ENCODE measurements around the gene WDR20. TPM values are rescaled to one million over a fixed set of nuclear protein-coding genes. Genes with fewer than 3 reads are reported as not detected.
"Not testable (repeated sequence)": the region's sequence is repeated elsewhere in the genome, so short reads cannot be mapped to it uniquely, and the experiment has no call there.

WDR20 gene
- total and polyA plus RNA-seq, 2 donors (not counting 1 experiment from before 2014, with no cell fraction given): 12.4 to 64.0 TPM

- no peak overlapping the region for H2AFZ ChIP-seq (ENCODE audit: insufficient read depth, low read depth, low read length, poor library complexity, severe bottlenecking)
- no peak overlapping the region for H3K4me3 ChIP-seq (ENCODE audit: control extremely low read depth in 1 of 5, extremely low read depth in 1 of 5, insufficient read depth in 1 of 5, low read depth in 2 of 5, low read length in 4 of 5)
- peaks cover 99% of the 10 kb centered on the region for H3K79me2 ChIP-seq (ENCODE audit: control insufficient read depth, insufficient read depth, low read length)
- no peaks in the 10 kb centered on the region for H3K9me3 Mint-ChIP-seq (ENCODE audit: insufficient read depth)
- H3K4me1 ChIP-seq (ENCODE audit: control insufficient read depth in 2 of 2, insufficient read depth in 2 of 2, low read length in 2 of 2): no peaks in the 10 kb centered on the region
- H3K4me1 Mint-ChIP-seq: peaks cover 31% of the 10 kb centered on the region
- H3K36me3 ChIP-seq (replicated peaks in 1 of 2; ENCODE audit: control extremely low read depth in 1 of 2, control insufficient read depth in 1 of 2, extremely low read depth in 1 of 2, insufficient read depth in 2 of 2, low read length in 1 of 2): peaks cover 4 to 30% of the 10 kb centered on the region in 2 experiments
- H3K27me3 ChIP-seq (replicated peaks in 1 of 4; ENCODE audit: control extremely low read depth in 1 of 4, control insufficient read depth in 3 of 4, insufficient read depth in 4 of 4, low read length in 3 of 4): no peaks in the 10 kb centered on the region
- DNase-seq (no peak), ATAC-seq (ENCODE audit: low read depth) (no peak)
- H3K27ac ChIP-seq (ENCODE audit: low read length in 2 of 2): no peak overlapping the region
- no peaks in the 10 kb centered on the region for H3K27me3 Mint-ChIP-seq
- CTCF ChIA-PET: no interaction called here
- H3K27ac Mint-ChIP-seq: no peak overlapping the region
- H3K4me2 ChIP-seq (replicated peaks; ENCODE audit: low read depth, low read length, poor library complexity, severe bottlenecking): no peak overlapping the region
- H4K20me1 ChIP-seq (ENCODE audit: control insufficient read depth, insufficient read depth, low read length, poor library complexity, severe bottlenecking): peaks cover 100% of the 10 kb centered on the region
- H3K4me3 Mint-ChIP-seq: no peak overlapping the region
- intact Hi-C loops (cut with micrococcal nuclease): no loop called here
- no peak overlapping the region for H3K9ac ChIP-seq (ENCODE audit: low read length)
- POLR2A ChIA-PET: no interaction called here
- TF ChIP-seq CTCF (IDR thresholded peaks at IDR 0.05) (no peak), EZH2 (IDR thresholded peaks at IDR 0.05; ENCODE audit: borderline replicate concordance, insufficient read depth, low read depth, low read length, poor library complexity, severe bottlenecking) (no peak)
- H3K9me3 ChIP-seq (ENCODE audit: control extremely low read depth in 1 of 3, control insufficient read depth in 2 of 3, insufficient read depth in 1 of 3, low read length in 2 of 3): peaks cover 0 to 3% (median 0%) of the 10 kb centered on the region in 3 donors
- WGBS (ENCODE audit: insufficient coverage): 100% methylated on average over 2 of the region's 7 CpGs
Measured at GRCh38 chr14:102150083-102150482, 10.4 kb downstream of the WDR20 start.

- Mint-ChIP-seq H3K4me3 (no peak overlapping the region), H3K9me3 (ENCODE audit: insufficient read depth) (no peaks in the 10 kb centered on the region), H3K27ac (no peak overlapping the region), H3K27me3 (no peaks in the 10 kb centered on the region), H3K4me1 (peaks cover 30% of the 10 kb centered on the region)
- Histone ChIP-seq H2AFZ (ENCODE audit: insufficient read depth, low read depth, low read length, poor library complexity, severe bottlenecking) (no peak overlapping the region), H3K27me3 (replicated peaks in 1 of 4; ENCODE audit: control extremely low read depth in 1 of 4, control insufficient read depth in 3 of 4, insufficient read depth in 4 of 4, low read length in 3 of 4) (no peaks in the 10 kb centered on the region), H4K20me1 (ENCODE audit: control insufficient read depth, insufficient read depth, low read length, poor library complexity, severe bottlenecking) (peaks cover 98% of the 10 kb centered on the region), H3K9ac (ENCODE audit: low read length) (no peak overlapping the region), H3K27ac (ENCODE audit: low read length in 2 of 2) (no peak overlapping the region), H3K4me3 (ENCODE audit: control extremely low read depth in 1 of 5, extremely low read depth in 1 of 5, insufficient read depth in 1 of 5, low read depth in 2 of 5, low read length in 4 of 5) (no peak overlapping the region), H3K79me2 (ENCODE audit: control insufficient read depth, insufficient read depth, low read length) (peaks cover 99% of the 10 kb centered on the region), H3K4me1 (ENCODE audit: control insufficient read depth in 2 of 2, insufficient read depth in 2 of 2, low read length in 2 of 2) (no peaks in the 10 kb centered on the region), H3K36me3 (replicated peaks in 1 of 2; ENCODE audit: control extremely low read depth in 1 of 2, control insufficient read depth in 1 of 2, extremely low read depth in 1 of 2, insufficient read depth in 2 of 2, low read length in 1 of 2) (peaks cover 4 to 32% of the 10 kb centered on the region in 2 experiments), H3K4me2 (replicated peaks; ENCODE audit: low read depth, low read length, poor library complexity, severe bottlenecking) (no peak overlapping the region), H3K9me3 (ENCODE audit: control extremely low read depth in 1 of 3, control insufficient read depth in 2 of 3, insufficient read depth in 1 of 3, low read length in 2 of 3) (peaks cover 0 to 3% (median 0%) of the 10 kb centered on the region in 3 donors)
- ATAC-seq (ENCODE audit: low read depth): no peak
- TF ChIP-seq CTCF (IDR thresholded peaks at IDR 0.05): no peak
- TF ChIP-seq EZH2 (IDR thresholded peaks at IDR 0.05; ENCODE audit: borderline replicate concordance, insufficient read depth, low read depth, low read length, poor library complexity, severe bottlenecking): no peak
- DNase-seq: no peak
- intact Hi-C loops (cut with micrococcal nuclease): no loop called here
- WGBS (ENCODE audit: insufficient coverage): no CpG with 5 or more reads among the region's 1 CpG
- POLR2A ChIA-PET: no interaction called here
- CTCF ChIA-PET: interaction anchor here (0.7 to 0.9 kb wide), 2 partner anchors 31 to 194 kb away, joined by 3 to 4 read pairs; no protein-coding TSS in a partner anchor
Measured at GRCh38 chr14:102150744-102151143, 11.0 kb downstream of the WDR20 start.

- H3K27me3 ChIP-seq (replicated peaks in 1 of 4; ENCODE audit: control extremely low read depth in 1 of 4, control insufficient read depth in 3 of 4, insufficient read depth in 4 of 4, low read length in 3 of 4); H3K27me3 Mint-ChIP-seq; H3K27ac Mint-ChIP-seq; H3K9me3 ChIP-seq (ENCODE audit: control extremely low read depth in 1 of 3, control insufficient read depth in 2 of 3, insufficient read depth in 1 of 3, low read length in 2 of 3); H3K4me2 ChIP-seq (replicated peaks; ENCODE audit: low read depth, low read length, poor library complexity, severe bottlenecking); intact Hi-C loops (cut with micrococcal nuclease); H3K9ac ChIP-seq (ENCODE audit: low read length); H3K4me3 Mint-ChIP-seq; DNase-seq; POLR2A ChIA-PET; ATAC-seq (ENCODE audit: low read depth); H3K4me1 ChIP-seq (ENCODE audit: control insufficient read depth in 2 of 2, insufficient read depth in 2 of 2, low read length in 2 of 2); H2AFZ ChIP-seq (ENCODE audit: insufficient read depth, low read depth, low read length, poor library complexity, severe bottlenecking); H3K9me3 Mint-ChIP-seq (ENCODE audit: insufficient read depth); H3K4me3 ChIP-seq (ENCODE audit: control extremely low read depth in 1 of 5, extremely low read depth in 1 of 5, insufficient read depth in 1 of 5, low read depth in 2 of 5, low read length in 4 of 5); H3K27ac ChIP-seq (ENCODE audit: low read length in 2 of 2): not testable (repeated sequence)
- 93% methylated on average over 3 of the region's 3 CpGs for WGBS (ENCODE audit: insufficient coverage)
- Histone ChIP-seq H3K36me3 (replicated peaks in 1 of 2; ENCODE audit: control extremely low read depth in 1 of 2, control insufficient read depth in 1 of 2, extremely low read depth in 1 of 2, insufficient read depth in 2 of 2, low read length in 1 of 2) (peaks cover 4 to 31% of the 10 kb centered on the region in 2 experiments), H3K79me2 (ENCODE audit: control insufficient read depth, insufficient read depth, low read length) (peaks cover 99% of the 10 kb centered on the region), H4K20me1 (ENCODE audit: control insufficient read depth, insufficient read depth, low read length, poor library complexity, severe bottlenecking) (peaks cover 97% of the 10 kb centered on the region)
- H3K4me1 Mint-ChIP-seq: peaks cover 25% of the 10 kb centered on the region
- CTCF ChIA-PET: interaction anchor here (0.6 to 0.9 kb wide), 3 partner anchors 32 to 195 kb away, joined by 3 to 5 read pairs (median 4); no protein-coding TSS in a partner anchor
Measured at GRCh38 chr14:102151411-102151810, 11.7 kb downstream of the WDR20 start.
